K562 (cell line): ENCODE results near the gene SYT8. TPM values are rescaled to one million over a fixed set of nuclear protein-coding genes. Genes with fewer than 3 reads are reported as not detected.

Source experiments
- ATAC-seq: fragments of 200-7000 bp; cut with Tn5 transposase; 3 replicates; pipeline ENCODE4 v1.9.1; 2020; ENCODE audit warnings: moderate library complexity
- BruUV-seq: library from RNA; stranded (reverse); fragments of 400-500 nt; replicated peaks from 2 replicates; lab custom pipeline; 2021; lab: Mats Ljungman, UMichigan
- CTCF ChIA-PET: fragments of 300-600 bp; formaldehyde crosslinking; extraction: SDS; loops from one replicate; lab custom pipeline; 2021; ENCODE audit warnings: low intra/inter-chr PET ratio; lab: Yijun Ruan, JAX
- POLR2A ChIA-PET: fragments of 300-600, 350-650 bp; sonication (Branson Sonifier 250); formaldehyde crosslinking; extraction: SDS; loops from one replicate; lab custom pipeline; 2021; ENCODE audit warnings: antibody characterized with exemption, inconsistent platforms; lab: Yijun Ruan, JAX
- DNase-seq, 4 experiments: peaks; one replicate each; pipeline versions ENCODE4 v3.0.0 to v3.0.0-alpha.2; 2011 to 2018; ENCODE audit warnings: low spot score in 3 of 4, mixed read lengths in 3 of 4; ENCODE audit errors: extremely low read depth in 1 of 4
- FAIRE-seq: peaks from 2 replicates; lab custom pipeline; 2011; peaks lifted over from hg19 to GRCh38; lab: Jason Lieb, UNC
- H2AFZ ChIP-seq: 2 replicates; pipeline ENCODE4 v1.6.0; 2011; ENCODE audit warnings: low read depth, low read length, control low read depth, inconsistent platforms
- H3K27ac ChIP-seq: fragments of 200-600 bp; 3 replicates; pipeline ENCODE4 v1.8.0; 2011; ENCODE audit warnings: low read depth, mild to moderate bottlenecking, control low read depth, inconsistent platforms, low read length, moderate library complexity, mixed read lengths; ENCODE audit errors: extremely low read depth
- H3K27me3 ChIP-seq, 2 experiments: fragments of 300-600 bp in 1 of 2; 2 replicates in 1 of 2; 3 replicates in 1 of 2; pipeline versions ENCODE4 v1.6.0 to v1.8.0; 2011; ENCODE audit warnings: inconsistent platforms in 2 of 2, low read length in 2 of 2, mild to moderate bottlenecking in 1 of 2, mixed read lengths in 1 of 2, moderate library complexity in 1 of 2; ENCODE audit not compliant: control insufficient read depth in 2 of 2, insufficient read depth in 2 of 2
- H3K36me3 ChIP-seq: fragments of 300-600 bp; 3 replicates; pipeline ENCODE4 v1.8.0; 2011; ENCODE audit warnings: mild to moderate bottlenecking, low read length, inconsistent platforms; ENCODE audit not compliant: control insufficient read depth, insufficient read depth
- H3K4me1 ChIP-seq, 2 experiments: fragments of 200-600 bp in 1 of 2; replicated peaks in 1 of 2; 2 replicates in 1 of 2; 3 replicates in 1 of 2; pipeline versions ENCODE4 v1.5.1 to v1.8.0; 2011; ENCODE audit warnings: inconsistent platforms in 2 of 2, low read length in 2 of 2, mild to moderate bottlenecking in 1 of 2, mixed read lengths in 1 of 2, moderate library complexity in 1 of 2; ENCODE audit not compliant: control insufficient read depth in 2 of 2, insufficient read depth in 2 of 2
- H3K4me2 ChIP-seq: 2 replicates; pipeline ENCODE4 v1.6.1; 2011; ENCODE audit warnings: low read length, control low read depth, inconsistent platforms, mixed read lengths; ENCODE audit not compliant: insufficient read depth
- H3K4me3 ChIP-seq: fragments of 200-600 bp; sonication (generic), shearing (Covaris generic); 2 replicates; pipeline ENCODE4 v1.5.1; 2016; ENCODE audit warnings: control low read depth, inconsistent platforms
- H3K79me2 ChIP-seq: fragments of 200-600 bp; 3 replicates; pipeline ENCODE4 v1.8.0; 2011; ENCODE audit warnings: low read length, inconsistent platforms; ENCODE audit not compliant: control insufficient read depth, insufficient read depth
- H3K9ac ChIP-seq, 2 experiments: 2 replicates each; pipeline versions ENCODE4 v1.6.0 to v1.6.1; 2011; ENCODE audit warnings: low read depth in 2 of 2, low read length in 2 of 2, control low read depth in 1 of 2, inconsistent platforms in 1 of 2, mild to moderate bottlenecking in 1 of 2, mixed read lengths in 1 of 2; ENCODE audit not compliant: insufficient read depth in 1 of 2
- H3K9me1 ChIP-seq: one replicate; pipeline ENCODE4 v1.6.0; 2011; ENCODE audit warnings: inconsistent platforms, mild to moderate bottlenecking, low read length, moderate library complexity; ENCODE audit not compliant: control insufficient read depth, insufficient read depth
- H3K9me3 ChIP-seq: replicated peaks from 2 replicates; pipeline ENCODE4 v1.5.1; 2011; ENCODE audit warnings: low read depth, low read length, inconsistent platforms; ENCODE audit not compliant: control insufficient read depth, insufficient read depth
- H4K20me1 ChIP-seq: replicated peaks from 2 replicates; pipeline ENCODE4 v1.6.1; 2011; ENCODE audit warnings: low read length, inconsistent platforms, mixed read lengths; ENCODE audit not compliant: control insufficient read depth, insufficient read depth
- BCOR ChIP-seq: fragments of 450-650 bp; IDR thresholded peaks from 2 replicates; pipeline ENCODE4 v1.6.1; 2016
- CBX2 ChIP-seq: fragments of 200-600 bp; sonication (generic); IDR thresholded peaks from one replicate; pipeline ENCODE4 v1.6.1; 2012; ENCODE audit warnings: mild to moderate bottlenecking, low read length, inconsistent platforms; ENCODE audit not compliant: insufficient read depth, poor library complexity, severe bottlenecking
- ELK1 ChIP-seq: sonication (generic); formaldehyde crosslinking; IDR thresholded peaks from 2 replicates; pipeline ENCODE4 v1.8.1; 2022; ENCODE audit warnings: missing genetic modification reagents
- ETV5 ChIP-seq: sonication (generic); formaldehyde crosslinking; IDR thresholded peaks from 2 replicates; pipeline ENCODE4 v1.4.0; 2020; ENCODE audit warnings: low read depth, mild to moderate bottlenecking, missing genetic modification reagents
- FIP1L1 ChIP-seq: fragments of 200-400 bp; formaldehyde crosslinking; IDR thresholded peaks from 2 replicates; pipeline ENCODE4 v1.6.1; 2018; ENCODE audit warnings: mild to moderate bottlenecking, low read depth, low read length; ENCODE audit not compliant: poor library complexity, severe bottlenecking
- MNT ChIP-seq, 2 experiments: fragments of 450-650 bp; conservative IDR thresholded peaks; 2 replicates each; pipeline ENCODE4 v1.6.1; 2017; ENCODE audit warnings: mild to moderate bottlenecking in 2 of 2, moderate library complexity in 2 of 2
- NUFIP1 ChIP-seq: fragments of 450-650 bp; IDR thresholded peaks from 2 replicates; pipeline ENCODE4 v1.6.1; 2018; ENCODE audit not compliant: partially characterized antibody
- POLR2AphosphoS2 ChIP-seq: IDR thresholded peaks from 2 replicates; pipeline ENCODE4 v1.6.1; 2012; ENCODE audit warnings: low read length, improper control_type of control experiment
- RCOR1 ChIP-seq, 2 experiments: IDR thresholded peaks; 2 replicates each; pipeline ENCODE4 v1.6.1; 2012; ENCODE audit warnings: low read depth in 2 of 2, low read length in 2 of 2, borderline replicate concordance in 1 of 2, improper control_type of control experiment in 1 of 2
- SRF ChIP-seq, 2 experiments: fragments of 250-450, 450-650 bp in 1 of 2; sonication (Bioruptor Pico) in 1 of 2; sonication (generic) in 1 of 2; formaldehyde crosslinking; IDR thresholded peaks; 2 replicates each; pipeline versions ENCODE4 v1.5.0 to v1.5.1; 2020 to 2022; ENCODE audit warnings: mild to moderate bottlenecking in 1 of 2, missing genetic modification reagents in 1 of 2
- TCF7 ChIP-seq: sonication (generic); IDR thresholded peaks from 2 replicates; pipeline ENCODE4 v1.6.1; 2016; ENCODE audit warnings: antibody characterized with exemption, borderline replicate concordance
- TRIM28 ChIP-seq: fragments of 450-650 bp; IDR thresholded peaks from 2 replicates; pipeline ENCODE4 v1.6.1; 2017
- ZBTB1 ChIP-seq: sonication (generic); formaldehyde crosslinking; IDR thresholded peaks from 2 replicates; pipeline ENCODE4 v1.8.1; 2023; ENCODE audit warnings: missing genetic modification reagents, low read depth, mild to moderate bottlenecking, borderline replicate concordance
- ZFP1 ChIP-seq: fragments of 450-650 bp; formaldehyde crosslinking; IDR thresholded peaks from 2 replicates; pipeline ENCODE4 v1.4.0; 2020; ENCODE audit warnings: mild to moderate bottlenecking, mixed read lengths
- ZNF282 ChIP-seq: sonication (generic); formaldehyde crosslinking; IDR thresholded peaks from 2 replicates; pipeline ENCODE4 v1.8.1; 2023; ENCODE audit warnings: missing genetic modification reagents
- ZNF695 ChIP-seq: fragments of 450-650 bp; formaldehyde crosslinking; IDR thresholded peaks from 2 replicates; pipeline ENCODE4 v1.4.0; 2020; ENCODE audit warnings: mild to moderate bottlenecking, moderate library complexity
- WGBS: fragments of 100-300 bp; shearing (Covaris generic); methylation state at CpG from one replicate; pipeline ENCODE4 v1.1.6; 2016; ENCODE audit warnings: low coverage, mixed read lengths; ENCODE audit not compliant: insufficient coverage; ENCODE audit errors: missing lambda C conversion rate; 5-methylcytosine and 5-hydroxymethylcytosine counted together
- in situ Hi-C: fragments of 300-500 bp; cut with MboI; formaldehyde crosslinking; loops from 4 replicates; pipeline ENCODE4 v1.15.0; 2018; ENCODE audit warnings: inconsistent platforms, mixed read lengths
- intact Hi-C: fragments of 100-400 bp; cut with micrococcal nuclease; formaldehyde crosslinking; loops from 2 replicates; pipeline ENCODE4 v1.14.2; 2022
- polyA plus RNA-seq, 8 experiments: library from polyadenylated mRNA; depleted of rRNA in 4 of 8; stranded (reverse) in 5 of 8; unstranded in 3 of 8; fragments of >200 nt; fragmentation: Nextera tagmentation in 2 of 8; fragmentation: Illumina TruSeq in 1 of 8; extraction: Ambion mirVana in 2 of 8; extraction: Trizol in 1 of 8; gene quantifications; 2 replicates each; pipeline versions ENCODE4 v1.2.1 to v1.2.3, GENCODE V29; 2011 to 2014; ENCODE audit warnings: inconsistent platforms in 1 of 8, missing spikeins in 1 of 8
- total RNA-seq, 7 experiments: library from RNA; depleted of rRNA in 6 of 7; stranded (reverse); fragments of >200 nt in 6 of 7; fragmentation: Illumina TruSeq in 2 of 7; extraction: Trizol in 2 of 7; gene quantifications; 2 replicates each; pipeline versions ENCODE4 v1.2.1 to v1.2.3, GENCODE V29; 2011 to 2021; ENCODE audit warnings: low replicate concordance in 1 of 7

SYT8 gene
- total and polyA plus RNA-seq, 9 of the 15 experiments (the other 6 are each of a cell fraction or from before 2014, with no cell fraction given): not detected

- no peaks in the 10 kb centered on the region for H3K9me1 ChIP-seq
- no peak overlapping the region for H3K4me2 ChIP-seq
- WGBS: 0% methylated on average over 7 of the region's 8 CpGs
- H3K27me3 ChIP-seq: peaks cover 23 to 80% of the 10 kb centered on the region in 2 experiments; a peak in 4 of 5 replicates
- 0 out of 2 replicates have a peak, but pooled peaks cover 5% of the 10 kb centered on the region for H4K20me1 ChIP-seq
- in situ Hi-C loops (no loop called here), intact Hi-C loops (no loop called here)
- H3K4me3 ChIP-seq: no peak overlapping the region
- DNase-seq (no peak), FAIRE-seq (no peak), ATAC-seq (no peak)
- TF ChIP-seq BCOR (no peak), MNT (conservative IDR thresholded peaks at IDR 0.05) (no peak), TRIM28 (no peak), ETV5 (CRISPR knock-in tag) (no peak), CBX2 (no peak), ZNF282 (CRISPR knock-in tag) (no peak), NUFIP1 (no peak), TCF7 (no peak), ZNF695 (CRISPR knock-in tag) (no peak), SRF (CRISPR knock-in tag; IDR thresholded peaks at IDR 0.05) (no peak), ZBTB1 (CRISPR knock-in tag) (no peak), ELK1 (CRISPR knock-in tag) (no peak), RCOR1 (IDR thresholded peaks at IDR 0.05; ENCODE audit: borderline replicate concordance in 1 of 2, low read depth in 2 of 2, low read length in 2 of 2) (no peak), ZFP1 (CRISPR knock-in tag) (no peak), POLR2AphosphoS2 (no peak), FIP1L1 (no peak)
- H3K9me3 ChIP-seq: no peaks in the 10 kb centered on the region
- no TSS peak for BruUV-seq
- ChIA-PET CTCF (no interaction called here), POLR2A (no interaction called here)
- no peak overlapping the region for H2AFZ ChIP-seq
- H3K9ac ChIP-seq: no peak overlapping the region
- no peaks in the 10 kb centered on the region for H3K36me3 ChIP-seq
- peaks cover 0 to 37% of the 10 kb centered on the region in 2 experiments; a peak in 2 of 5 replicates for H3K4me1 ChIP-seq
- H3K27ac ChIP-seq: no peak overlapping the region
- no peaks in the 10 kb centered on the region for H3K79me2 ChIP-seq
These were observed 32.6 kb downstream of the SYT8 start for GRCh38 chr11:1867381-1867780.
